HG03442 (cell line): ENCODE measurements around the gene GLIS1.

Experiments used
- ATAC-seq: cut with Tn5 transposase; IDR thresholded peaks from one replicate; pipeline ENCODE4 v1.9.1; 2021; ENCODE audit warnings: mild to moderate bottlenecking, moderate library complexity; ENCODE audit not compliant: unreplicated experiment

Gene GLIS1

DNA sequence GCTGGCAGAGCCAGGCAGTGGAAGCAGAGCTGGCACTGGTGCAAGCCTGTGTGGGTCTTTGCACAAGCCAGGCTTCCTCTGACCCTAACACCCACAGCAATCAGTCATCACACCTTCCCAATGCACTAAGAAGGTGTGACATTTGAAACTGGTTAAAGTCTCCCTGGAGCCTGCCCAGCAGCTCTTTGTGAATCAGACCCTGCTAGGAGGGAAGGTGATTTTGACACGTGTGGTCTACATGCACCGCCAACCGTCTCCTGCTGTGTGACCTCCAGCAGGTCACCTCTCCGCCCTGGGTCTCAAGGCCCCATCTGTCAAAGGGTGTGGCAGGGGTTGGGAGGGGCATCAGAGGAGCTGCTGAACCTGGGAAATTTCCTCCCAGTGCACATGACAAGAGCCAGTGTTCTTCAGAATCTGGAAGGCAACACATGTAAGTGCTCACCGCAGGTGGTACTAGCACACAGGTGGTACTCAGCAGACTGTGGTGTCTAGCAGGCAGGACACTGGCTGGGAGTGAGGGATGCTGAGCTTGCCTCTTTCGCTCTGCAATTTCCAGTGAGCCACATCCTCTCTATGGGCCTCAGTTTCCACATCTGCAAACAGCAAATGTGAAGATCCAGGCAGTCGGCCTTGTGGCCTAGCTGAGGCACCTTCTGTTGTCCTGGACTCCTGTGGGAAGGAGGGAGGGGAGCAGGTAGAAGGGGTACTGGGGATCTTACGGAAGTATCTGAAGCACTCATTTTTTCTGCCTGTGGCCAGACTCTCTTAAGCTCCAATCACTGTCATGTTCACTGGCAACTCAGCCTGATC, 156.5 kb downstream of the GLIS1 start:
- no peak for ATAC-seq

DNA sequence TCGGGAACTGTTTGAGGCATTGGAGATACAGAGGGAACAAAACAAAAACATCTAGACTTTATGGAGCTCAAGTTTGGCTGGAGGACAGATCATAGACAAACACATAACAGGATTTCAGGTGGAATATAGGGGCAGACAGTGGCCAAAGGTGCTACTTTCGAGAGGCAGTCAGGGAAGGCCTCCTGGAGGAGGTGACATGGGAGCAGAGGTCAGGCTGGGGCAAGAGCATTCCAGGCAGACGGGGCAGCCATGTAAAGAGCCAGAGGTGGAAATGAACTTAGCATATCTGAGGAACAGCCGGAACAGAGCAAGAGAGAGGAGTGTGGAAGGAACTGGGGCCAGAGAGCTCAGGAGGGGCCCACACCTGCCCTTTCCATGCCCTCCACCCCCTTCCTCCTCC, 157.5 kb downstream of the GLIS1 start:
- ATAC-seq, result no peak

DNA sequence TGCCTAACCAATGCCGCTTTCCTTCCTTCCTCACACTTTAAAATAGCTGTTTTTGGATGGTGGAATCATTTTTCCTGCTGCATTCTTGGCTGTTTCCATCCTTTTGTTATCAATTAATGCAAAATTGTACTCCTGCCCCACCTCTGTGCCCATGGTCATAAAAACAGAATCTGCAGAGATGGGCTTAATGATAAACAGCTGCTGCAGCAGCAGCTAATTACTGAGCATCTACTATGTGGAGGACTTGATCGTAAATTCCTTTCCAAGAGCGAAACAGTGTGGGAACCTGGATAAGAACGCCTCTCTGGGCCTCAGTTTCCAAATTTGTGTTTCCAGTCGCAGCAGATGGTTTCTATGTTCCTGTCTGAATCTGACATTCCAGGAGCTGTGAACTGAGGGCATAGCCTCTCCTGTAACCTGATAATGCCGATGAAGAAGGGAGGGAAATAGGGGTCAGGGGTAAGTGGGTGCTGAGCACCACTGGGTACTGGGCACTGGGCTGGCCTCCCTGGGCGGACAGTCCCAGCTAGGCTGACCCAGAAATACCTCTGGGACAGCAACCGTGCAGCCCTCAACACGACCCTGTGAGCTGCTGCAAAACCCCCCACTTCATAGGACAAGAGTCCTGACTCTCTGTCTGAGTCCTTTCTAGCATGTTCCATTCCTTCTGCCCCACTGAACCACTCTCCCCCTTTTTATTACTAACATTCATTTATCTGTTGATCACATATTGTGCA, 158.1 kb downstream of the GLIS1 start:
- no peak for ATAC-seq

DNA sequence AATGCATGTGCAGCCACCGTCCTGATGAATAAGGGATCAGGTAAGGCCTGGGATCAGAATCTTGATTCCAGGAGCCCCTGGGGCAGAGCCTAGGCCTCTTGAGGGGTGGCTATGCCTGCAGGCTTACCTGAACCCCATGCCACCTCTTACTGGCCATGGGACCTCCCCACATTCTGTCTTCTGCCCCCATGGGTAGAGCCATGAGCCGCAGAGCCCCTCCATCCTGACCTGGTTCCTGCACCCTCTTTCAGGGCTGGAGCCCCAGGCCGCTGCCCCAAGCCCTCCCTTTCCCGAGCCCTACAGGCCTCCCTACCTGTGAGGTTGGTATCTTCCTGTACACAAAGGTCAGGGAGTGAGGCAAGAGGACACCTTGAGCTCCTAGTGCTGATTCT, 159.0 kb downstream of the GLIS1 start:
- no peak for ATAC-seq

DNA sequence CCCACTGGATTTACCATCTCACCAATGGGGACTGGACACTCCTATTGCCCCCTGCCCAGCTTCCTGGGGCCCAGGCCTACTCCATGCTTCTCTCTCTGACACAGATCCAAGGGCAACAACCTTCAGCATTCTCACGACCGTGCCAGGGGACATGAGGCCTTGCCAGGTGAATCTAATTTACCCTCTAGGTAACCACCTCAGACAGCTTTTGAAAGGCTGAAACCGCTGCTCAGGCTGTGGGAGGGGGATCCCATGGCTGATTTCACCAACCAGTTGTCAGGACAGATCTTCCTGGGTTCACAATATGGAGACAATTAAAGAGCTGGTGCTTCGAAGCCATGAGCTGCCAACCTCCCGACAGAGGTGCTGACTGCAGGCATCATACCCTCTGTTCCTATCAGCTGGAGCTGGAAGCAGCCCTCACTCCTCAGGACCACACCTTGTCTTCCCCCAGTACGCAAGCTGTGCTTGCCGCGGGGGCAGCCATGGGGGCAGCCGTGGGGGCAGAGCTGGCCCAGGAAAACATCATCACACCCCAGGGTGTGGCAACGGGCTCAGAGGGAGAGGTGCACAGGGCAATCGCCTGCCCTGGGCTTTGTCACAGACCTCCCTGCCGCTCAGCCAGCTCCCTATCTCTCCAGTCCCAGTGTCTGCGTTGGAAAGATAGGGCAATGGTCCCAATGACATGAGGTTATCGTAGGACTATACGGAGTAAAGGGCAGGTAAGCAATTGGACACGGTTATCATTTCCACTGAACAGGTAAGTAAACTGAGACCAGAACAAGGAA, 159.5 kb downstream of the GLIS1 start:
- no peak for ATAC-seq

DNA sequence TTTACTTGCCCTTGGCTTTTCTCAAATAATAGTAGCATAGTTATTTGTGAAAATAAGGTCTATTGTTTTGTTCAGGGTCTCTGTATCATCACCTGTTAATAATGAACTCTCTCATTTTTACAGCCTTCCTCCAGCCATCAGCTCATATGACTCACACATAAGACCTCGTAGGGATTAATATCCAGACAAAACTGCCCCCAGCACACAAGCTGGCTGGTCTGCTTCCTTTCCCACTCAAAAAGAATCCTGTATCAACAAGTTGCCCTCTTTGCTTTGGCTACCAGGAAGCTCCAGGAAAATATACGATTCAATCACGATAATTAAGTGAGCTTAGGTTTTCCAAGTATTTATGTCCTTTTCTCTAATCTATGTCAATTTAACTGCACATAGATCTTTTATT, 160.6 kb downstream of the GLIS1 start:
- ATAC-seq, result no peak

DNA sequence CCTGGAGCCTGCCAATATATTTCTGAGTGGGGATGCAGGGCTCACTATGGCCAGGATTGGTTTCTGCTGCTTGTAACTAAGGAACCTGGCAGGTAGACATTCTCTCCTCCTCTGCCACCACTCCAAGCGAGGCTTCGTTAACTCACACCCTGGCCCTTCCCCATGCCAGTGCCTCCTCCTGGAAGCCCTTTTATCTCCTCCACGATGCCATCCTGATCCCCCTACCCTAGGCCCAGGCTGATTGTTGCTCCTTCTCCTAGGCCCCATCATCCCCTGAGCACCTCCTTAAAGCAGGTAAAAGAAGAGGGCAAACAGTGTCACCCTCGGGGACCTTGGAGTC, 161.2 kb downstream of the GLIS1 start:
- ATAC-seq, result no peak

DNA sequence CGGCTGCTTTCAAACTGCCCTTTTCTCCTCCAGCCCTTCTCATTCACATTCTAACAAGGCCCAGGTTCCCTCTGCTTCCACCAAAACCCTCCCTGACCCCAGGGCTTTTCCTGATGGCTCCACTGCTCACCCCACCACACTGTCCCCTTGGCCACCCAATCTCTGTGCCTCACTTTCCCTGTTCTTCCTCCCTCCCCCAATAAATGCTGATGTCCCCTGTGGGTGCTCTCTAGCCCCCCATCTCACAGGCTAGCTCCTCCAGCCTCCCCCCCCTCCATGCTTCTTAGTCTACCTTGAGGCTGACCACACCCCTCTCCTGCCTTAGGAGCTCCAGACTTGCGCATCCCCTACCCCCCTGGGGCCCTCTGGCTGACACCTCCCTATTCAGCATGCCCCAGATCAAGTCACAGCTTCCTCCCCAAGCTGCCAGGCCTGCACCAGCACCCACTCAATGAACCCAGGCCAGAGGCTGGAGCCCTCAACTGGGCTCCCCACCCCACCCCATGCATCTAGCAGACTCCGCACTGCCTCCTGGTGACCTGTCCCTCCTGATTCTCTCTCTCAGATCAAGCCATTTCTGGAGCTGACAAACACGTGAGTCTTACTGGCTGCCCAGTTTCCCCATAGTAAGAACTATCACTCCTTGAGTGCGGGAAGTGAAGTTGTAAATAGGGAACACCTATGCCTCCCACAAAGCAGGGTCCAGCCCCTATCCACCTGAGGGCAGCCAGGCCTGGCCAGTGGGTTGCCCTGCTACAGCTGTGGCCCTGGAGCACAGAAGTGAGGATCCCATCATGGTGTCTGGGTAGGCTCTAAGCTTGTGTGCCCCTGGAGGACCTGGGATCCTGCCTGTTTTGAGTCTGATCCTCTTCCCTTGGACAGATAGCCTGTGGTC, 161.9 kb downstream of the GLIS1 start:
- no peak for ATAC-seq

DNA sequence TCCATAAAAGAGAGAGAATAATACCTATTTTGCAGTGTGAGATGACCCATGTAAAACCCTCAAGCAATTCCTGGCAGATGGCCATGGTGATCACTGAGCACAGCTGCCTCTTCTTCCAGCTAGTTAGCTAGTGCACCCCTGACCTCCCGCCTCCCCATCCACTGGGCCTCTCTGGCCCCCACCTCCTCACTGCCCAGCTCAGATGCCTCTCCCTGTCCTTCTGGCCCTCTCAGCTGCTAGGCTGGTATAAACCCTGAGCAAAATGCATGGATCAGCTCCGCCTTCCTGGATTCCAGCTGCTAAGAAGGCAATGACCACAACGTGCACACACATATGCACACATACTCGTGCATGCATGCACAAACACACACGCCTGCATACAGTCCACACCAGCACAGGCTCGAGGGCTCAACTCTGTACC, 162.6 kb downstream of the GLIS1 start:
- ATAC-seq, result no peak

DNA sequence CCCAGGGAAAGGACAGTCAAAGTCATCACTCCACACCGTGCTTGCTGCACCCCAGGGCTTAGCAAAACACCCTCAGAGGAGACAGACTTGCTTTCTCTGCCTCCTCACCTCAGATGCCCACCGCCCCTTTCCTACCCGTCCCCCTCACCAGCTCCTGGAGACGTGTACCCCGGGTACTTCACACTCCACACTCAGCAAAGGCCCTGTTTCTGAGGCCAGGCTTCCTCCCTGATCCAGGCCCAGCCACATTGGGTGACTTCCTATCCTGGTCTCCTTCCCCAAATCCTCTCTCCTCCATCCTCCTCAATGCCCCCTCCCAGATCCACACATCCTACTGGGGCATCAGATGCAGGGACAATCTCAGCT, 163.0 kb downstream of the GLIS1 start:
- ATAC-seq, result no peak

DNA sequence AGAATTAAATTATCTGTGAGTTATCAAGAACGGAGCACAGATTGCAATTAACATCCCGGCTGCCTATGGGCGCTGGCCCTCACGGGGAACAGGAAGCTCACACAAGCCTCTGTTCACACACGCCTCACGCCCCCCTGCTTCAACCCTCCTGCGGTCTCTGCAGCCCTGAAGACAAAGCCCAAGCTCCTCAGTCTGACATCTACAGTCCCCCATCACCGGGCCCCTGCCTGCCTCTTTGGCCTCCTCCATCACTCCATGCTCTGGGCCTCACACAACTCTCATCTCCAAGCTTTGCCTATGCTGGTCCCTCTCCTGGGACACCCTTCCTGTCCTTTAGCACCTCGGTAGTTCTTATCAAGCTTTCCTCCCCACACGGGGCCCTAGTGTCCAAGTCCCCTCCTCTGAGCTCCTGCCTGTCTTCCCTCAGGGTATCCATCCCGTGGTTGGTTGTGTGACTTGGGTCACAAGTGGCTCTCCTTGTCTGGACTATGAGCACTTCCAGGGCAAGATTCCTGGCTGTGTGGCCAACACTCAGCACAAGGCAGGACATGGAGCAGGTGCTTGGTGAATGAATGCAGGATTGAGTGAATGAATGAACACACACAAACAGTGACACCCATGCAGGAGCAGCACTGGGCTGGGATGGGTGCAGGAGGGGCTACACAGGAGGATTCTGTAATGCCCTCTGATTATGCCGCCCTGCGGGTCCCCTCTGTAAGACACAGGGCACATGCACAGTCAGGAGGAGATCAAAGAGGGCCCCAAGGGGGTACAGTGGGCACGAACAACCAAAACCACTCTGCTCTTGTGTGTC, 163.6 kb downstream of the GLIS1 start:
- no peak for ATAC-seq

DNA sequence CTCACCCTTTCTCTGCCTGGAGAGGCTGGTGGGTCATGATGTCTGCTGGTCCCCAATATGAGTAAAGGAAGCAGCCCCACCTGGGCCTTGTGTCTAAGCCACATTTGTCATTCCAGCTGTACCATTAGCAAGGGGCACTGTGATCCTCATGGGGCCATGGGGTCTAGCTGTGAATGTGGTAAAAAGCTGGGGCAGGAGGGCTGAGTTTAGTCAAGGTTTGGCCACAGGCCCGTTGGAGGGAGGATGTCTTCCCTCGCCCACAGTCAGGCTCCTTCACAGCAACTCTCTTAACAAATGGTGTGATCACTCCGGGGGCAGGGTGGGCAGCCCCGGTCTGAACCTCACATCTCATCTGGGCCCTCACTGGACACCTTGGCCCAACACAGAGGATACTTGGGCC, 164.3 kb downstream of the GLIS1 start:
- no peak for ATAC-seq

DNA sequence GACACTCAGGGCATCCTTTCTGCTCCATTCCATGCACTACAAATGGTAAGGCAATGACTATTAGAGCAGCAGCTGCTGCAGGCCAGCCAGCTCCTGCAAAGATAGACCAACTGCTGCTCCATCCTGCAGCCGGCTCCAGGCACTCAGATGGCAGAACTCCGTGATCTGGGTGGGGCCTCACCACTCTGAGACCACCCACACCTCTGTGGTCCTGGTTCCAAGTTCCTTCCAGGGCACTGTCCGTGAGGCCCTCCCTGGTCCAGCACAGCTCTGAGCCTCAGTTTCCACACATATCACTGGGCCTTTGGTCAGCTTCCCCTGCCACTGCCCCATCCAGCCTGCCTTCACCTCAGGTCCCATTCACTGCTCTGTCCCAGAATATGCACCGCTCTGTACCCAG, 165.0 kb downstream of the GLIS1 start:
- ATAC-seq, result no peak

DNA sequence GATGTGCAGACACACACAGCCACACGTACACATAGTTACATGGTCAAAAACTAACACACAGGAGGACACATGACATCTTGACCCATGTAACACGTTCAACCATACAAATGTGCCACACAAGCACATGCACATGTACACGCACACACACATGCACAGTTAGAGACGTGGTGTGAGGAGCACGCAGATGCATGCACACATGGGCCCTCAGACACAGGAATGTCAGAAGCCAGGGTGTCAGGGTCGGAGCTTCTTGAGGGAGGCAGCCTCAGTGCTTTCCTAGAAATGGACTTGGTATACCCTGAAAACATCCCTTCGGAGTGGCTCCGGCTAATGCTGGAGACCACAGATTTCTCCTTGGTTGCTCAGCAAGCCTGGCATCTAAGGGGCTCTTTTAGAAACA, 165.4 kb downstream of the GLIS1 start:
- ATAC-seq, result no peak

DNA sequence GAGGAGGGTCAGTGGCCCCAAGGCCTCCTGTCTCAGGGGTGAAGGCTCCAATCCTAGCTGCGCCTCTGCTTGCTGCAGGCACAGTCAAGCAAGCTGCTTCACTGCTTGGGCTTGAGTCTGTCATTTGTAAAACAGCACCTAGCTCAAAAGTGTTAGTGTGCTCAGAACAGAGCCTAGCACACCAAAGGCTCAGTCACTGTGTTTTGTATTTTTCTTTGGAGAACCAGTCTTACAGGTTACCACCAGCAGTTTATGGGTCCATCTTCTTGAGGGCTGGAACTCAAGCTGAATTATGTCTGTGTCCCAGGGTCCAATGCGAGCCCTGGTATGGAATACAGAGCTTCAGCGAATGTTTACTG, 166.2 kb downstream of the GLIS1 start:
- no peak for ATAC-seq

DNA sequence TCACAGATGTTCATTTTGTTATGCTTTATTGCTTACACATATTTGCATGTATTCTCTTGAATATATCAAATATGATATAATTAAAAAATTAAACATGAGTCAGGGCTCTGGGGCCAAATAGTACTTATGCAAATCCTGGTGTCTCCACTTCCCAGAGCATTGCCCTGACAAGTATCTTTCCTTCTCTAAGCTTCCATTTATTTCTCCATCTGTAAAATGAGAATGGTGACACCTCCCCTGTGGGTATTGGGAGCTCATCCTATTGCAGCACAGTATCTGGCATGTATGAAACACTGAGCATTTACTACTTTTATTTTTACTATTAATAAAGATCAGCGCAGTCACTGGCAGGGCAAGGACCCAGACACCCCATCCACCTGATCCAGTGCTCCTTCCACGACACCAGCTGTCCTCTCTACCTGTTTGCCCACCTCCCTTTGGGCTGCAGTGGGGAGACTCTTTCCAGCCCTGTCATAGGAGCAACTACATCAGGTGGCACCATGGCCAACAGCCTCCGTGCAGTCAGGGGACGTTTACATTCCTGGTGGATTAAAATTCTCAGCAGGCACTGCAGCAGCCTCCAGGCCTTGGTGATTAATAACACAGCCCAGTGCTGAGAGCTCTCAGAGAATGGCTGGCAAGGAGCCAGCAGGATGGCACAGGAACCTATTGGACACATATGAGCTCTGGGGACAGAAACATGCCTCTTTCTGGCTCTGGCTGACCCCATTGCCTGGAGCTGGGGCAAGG, 166.7 kb downstream of the GLIS1 start:
- ATAC-seq, result no peak

DNA sequence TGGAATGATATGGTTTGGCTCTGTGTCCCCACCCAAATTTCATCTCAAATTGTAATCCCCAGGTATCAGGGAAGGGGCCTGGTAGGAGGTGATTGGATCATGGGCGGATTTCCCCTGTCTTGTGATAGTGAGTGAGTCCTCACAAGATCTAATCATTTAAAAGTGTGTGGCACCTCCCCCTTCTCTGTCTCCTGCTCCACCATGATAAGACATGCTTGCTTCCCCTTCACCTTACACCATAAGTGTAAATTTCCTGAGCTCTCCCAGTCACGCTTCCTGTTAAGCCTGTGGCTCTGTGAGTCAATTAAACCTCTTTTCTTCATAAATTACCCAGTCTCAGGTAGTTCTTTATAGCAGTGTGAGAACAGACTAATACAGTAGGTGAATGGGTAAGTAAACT, 170.4 kb downstream of the GLIS1 start:
- ATAC-seq, result no peak

DNA sequence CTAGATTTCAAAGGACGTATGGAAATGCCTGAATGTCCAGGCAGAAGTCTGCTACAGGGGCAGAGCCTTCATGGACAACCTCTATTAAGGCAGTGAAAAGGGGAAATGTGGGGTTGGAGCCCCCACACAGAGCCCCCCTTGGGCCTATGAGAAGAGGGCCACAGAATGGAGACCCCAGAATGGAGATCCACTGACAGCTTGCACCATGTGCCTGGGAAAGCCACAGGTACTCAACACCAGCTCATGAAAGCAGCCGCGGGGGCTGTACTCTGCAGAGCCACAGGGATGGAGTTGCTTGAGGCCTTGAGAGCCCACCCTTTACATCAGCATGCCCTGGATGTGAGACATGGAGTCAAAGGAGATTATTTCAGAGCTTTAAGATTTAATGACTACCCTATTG, 171.1 kb downstream of the GLIS1 start:
- no peak for ATAC-seq

DNA sequence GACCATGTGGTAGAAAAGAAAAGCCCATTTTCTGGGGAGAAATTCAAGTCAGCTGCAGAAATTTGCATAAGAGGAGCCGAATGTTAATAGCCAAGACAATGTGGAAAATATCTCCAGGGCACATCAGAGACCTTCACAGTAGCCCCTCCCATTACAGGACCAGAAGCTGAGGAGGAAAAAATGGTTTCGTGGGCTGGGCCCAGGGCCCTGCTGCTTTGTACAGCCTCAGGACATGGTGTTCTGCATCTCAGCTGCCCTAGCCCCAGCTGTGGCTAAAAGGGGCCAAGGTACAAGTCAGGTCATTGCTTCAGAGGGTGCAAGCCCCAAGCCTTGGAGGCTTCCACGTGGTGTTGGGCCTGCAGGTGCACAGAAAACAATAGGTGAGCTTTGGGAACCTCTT, 171.5 kb downstream of the GLIS1 start:
- ATAC-seq, result no peak
